HepG2 (cell line): ENCODE results near the gene ACRBP. TPM values are rescaled to one million over a fixed set of nuclear protein-coding genes. Genes with fewer than 3 reads are reported as not detected.
A peak's percentile ranks its signal among the peaks of the same experiment; 100 is the strongest.

Experiments
- ATAC-seq: fragments of 200-7000 bp; cut with Tn5 transposase; 3 replicates; pipeline ENCODE4 v1.9.1; 2020; ENCODE audit warnings: mild to moderate bottlenecking, moderate library complexity
- BruUV-seq: library from RNA; stranded (reverse); fragments of 400-500 nt; replicated peaks from 2 replicates; lab custom pipeline; 2021; lab: Mats Ljungman, UMichigan
- CTCF ChIA-PET: fragments of 300-600 bp; formaldehyde crosslinking; extraction: SDS; loops from one replicate; lab custom pipeline; 2021; ENCODE audit warnings: low total read pairs, inconsistent platforms, low intra/inter-chr PET ratio; lab: Yijun Ruan, JAX
- POLR2A ChIA-PET: fragments of 350-600 bp; sonication (Branson Sonifier 250); formaldehyde crosslinking; loops from one replicate; lab custom pipeline; 2020; ENCODE audit warnings: antibody characterized with exemption, inconsistent platforms; lab: Yijun Ruan, JAX
- DNase-seq: peaks from one replicate; pipeline ENCODE4 v3.0.0-alpha.2; 2015; ENCODE audit warnings: low spot score
- FAIRE-seq: peaks from 3 replicates; lab custom pipeline; 2011; peaks lifted over from hg19 to GRCh38; lab: Jason Lieb, UNC
- H2AFZ ChIP-seq: one replicate; pipeline ENCODE4 v1.6.1; 2011; ENCODE audit warnings: low read length, inconsistent platforms
- H3K27ac ChIP-seq: fragments of 300-600 bp; 3 replicates; pipeline ENCODE4 v1.8.0; 2011; ENCODE audit warnings: mixed run types, mild to moderate bottlenecking, mixed read lengths, low read length, inconsistent platforms; ENCODE audit not compliant: insufficient read depth; ENCODE audit errors: extremely low read length
- H3K27me3 ChIP-seq, 2 experiments: fragments of 200-600 bp in 1 of 2; 2 replicates in 1 of 2; 3 replicates in 1 of 2; pipeline versions ENCODE4 v1.6.0 to v1.8.0; 2011; ENCODE audit warnings: low read length in 2 of 2, mild to moderate bottlenecking in 2 of 2, moderate library complexity in 2 of 2, inconsistent platforms in 1 of 2; ENCODE audit not compliant: insufficient read depth in 2 of 2, control insufficient read depth in 1 of 2
- H3K36me3 ChIP-seq, 2 experiments: fragments of 200-600 bp in 1 of 2; replicated peaks in 1 of 2; 2 replicates in 1 of 2; 3 replicates in 1 of 2; pipeline versions ENCODE4 v1.5.1 to v1.8.0; 2011; ENCODE audit warnings: low read length in 2 of 2, inconsistent platforms in 1 of 2; ENCODE audit not compliant: insufficient read depth in 2 of 2, control insufficient read depth in 1 of 2
- H3K4me1 ChIP-seq: 2 replicates; pipeline ENCODE4 v1.5.1; 2012; ENCODE audit warnings: low read length, inconsistent platforms; ENCODE audit not compliant: insufficient read depth
- H3K4me2 ChIP-seq: 2 replicates; pipeline ENCODE4 v1.6.0; 2011; ENCODE audit warnings: low read depth, low read length, inconsistent platforms
- H3K4me3 ChIP-seq, 3 experiments: fragments of 200-600 bp in 1 of 3; sonication (generic), shearing (Covaris generic) in 1 of 3; replicated peaks in 1 of 3; 2 replicates each; pipeline ENCODE4 v1.5.1; 2011 to 2016; ENCODE audit warnings: low read length in 3 of 3, inconsistent platforms in 2 of 3, low read depth in 2 of 3, mild to moderate bottlenecking in 2 of 3, control low read depth in 1 of 3, mixed read lengths in 1 of 3; ENCODE audit not compliant: insufficient read depth in 1 of 3
- H3K79me2 ChIP-seq: one replicate; pipeline ENCODE4 v1.6.1; 2011; ENCODE audit warnings: low read length, inconsistent platforms; ENCODE audit not compliant: insufficient read depth
- H3K9ac ChIP-seq: 2 replicates; pipeline ENCODE4 v1.6.0; 2011; ENCODE audit warnings: mild to moderate bottlenecking, low read depth, low read length, inconsistent platforms; ENCODE audit not compliant: insufficient read depth
- H3K9me3 ChIP-seq: 2 replicates; pipeline ENCODE4 v1.5.1; 2012; ENCODE audit warnings: mild to moderate bottlenecking, low read length
- H4K20me1 ChIP-seq: 2 replicates; pipeline ENCODE4 v1.6.0; 2011; ENCODE audit warnings: inconsistent platforms, mild to moderate bottlenecking, low read length, moderate library complexity; ENCODE audit not compliant: insufficient read depth
- ELF1 ChIP-seq: sonication (generic); formaldehyde crosslinking; IDR thresholded peaks from 2 replicates; pipeline ENCODE4 v1.4.0; 2020; ENCODE audit warnings: missing genetic modification reagents
- HNRNPLL ChIP-seq: fragments of 200-400 bp; formaldehyde crosslinking; IDR thresholded peaks from 2 replicates; pipeline ENCODE4 v1.6.1; 2017; ENCODE audit warnings: mild to moderate bottlenecking, low read depth, low read length; ENCODE audit not compliant: poor library complexity, severe bottlenecking
- IKZF4 ChIP-seq: sonication (generic); formaldehyde crosslinking; IDR thresholded peaks from 2 replicates; pipeline ENCODE4 v1.5.1; 2020; ENCODE audit warnings: borderline replicate concordance, mild to moderate bottlenecking, low read depth, missing genetic modification reagents; ENCODE audit errors: not compliant biosample characterization
- MYC ChIP-seq: sonication (generic); formaldehyde crosslinking; IDR thresholded peaks from 2 replicates; pipeline ENCODE4 v1.9.0; 2021; ENCODE audit warnings: missing genetic modification reagents, borderline replicate concordance
- NR2C2 ChIP-seq: sonication (generic); formaldehyde crosslinking; IDR thresholded peaks from 2 replicates; pipeline ENCODE4 v1.4.0; 2020; ENCODE audit warnings: missing genetic modification reagents, mild to moderate bottlenecking, moderate library complexity, borderline replicate concordance
- PITX1 ChIP-seq: sonication (generic); formaldehyde crosslinking; IDR thresholded peaks from 2 replicates; pipeline ENCODE4 v1.5.1; 2020; ENCODE audit warnings: mild to moderate bottlenecking, missing genetic modification reagents
- REPIN1 ChIP-seq: sonication (generic); formaldehyde crosslinking; IDR thresholded peaks from 2 replicates; pipeline ENCODE4 v1.8.0; 2022; ENCODE audit warnings: missing genetic modification reagents, low read depth, mild to moderate bottlenecking, borderline replicate concordance
- ZNF496 ChIP-seq: sonication (generic); formaldehyde crosslinking; IDR thresholded peaks from 2 replicates; pipeline ENCODE4 v1.8.1; 2023; ENCODE audit warnings: mild to moderate bottlenecking, moderate library complexity, missing genetic modification reagents; ENCODE audit not compliant: insufficient replicate concordance
- ZNF577 ChIP-seq: sonication (generic); formaldehyde crosslinking; IDR thresholded peaks from 2 replicates; pipeline ENCODE4 v1.4.0; 2020; ENCODE audit warnings: mild to moderate bottlenecking, low read depth, missing genetic modification reagents, borderline replicate concordance
- ZNF687 ChIP-seq: sonication (generic); formaldehyde crosslinking; IDR thresholded peaks from 2 replicates; pipeline ENCODE4 v1.5.1; 2020; ENCODE audit warnings: mild to moderate bottlenecking, missing genetic modification reagents, moderate library complexity
- ZNF772 ChIP-seq: sonication (generic); formaldehyde crosslinking; IDR thresholded peaks from 2 replicates; pipeline ENCODE4 v1.5.0; 2020; ENCODE audit warnings: mild to moderate bottlenecking, missing genetic modification reagents
- WGBS: methylation state at CpG from one replicate; pipeline ENCODE4 v1.1.6; 2017; ENCODE audit warnings: low lambda C conversion rate; 5-methylcytosine and 5-hydroxymethylcytosine counted together
- in situ Hi-C: cut with HindIII; loops from 2 replicates; pipeline ENCODE4 v1.10.0; 2017; ENCODE audit warnings: low pct_unique_long_range_greater_than_20kb; ENCODE audit not compliant: extremely low pct_ligation_motif_present
- intact Hi-C: fragments of 100-400 bp; cut with micrococcal nuclease; formaldehyde crosslinking; loops from one replicate; pipeline ENCODE4 v1.10.0; 2022; ENCODE audit not compliant: unreplicated experiment
- polyA plus RNA-seq, 8 experiments: library from polyadenylated mRNA; depleted of rRNA in 3 of 8; stranded (reverse) in 7 of 8; unstranded in 1 of 8; fragments of >200 nt; fragmentation: Illumina TruSeq in 4 of 8; extraction: Trizol in 4 of 8; gene quantifications; 2 replicates each; pipeline versions ENCODE4 v1.2.1 to v1.2.3, GENCODE V29; 2011 to 2016; ENCODE audit warnings: low read depth in 4 of 8, missing spikeins in 1 of 8, mixed read lengths in 1 of 8; ENCODE audit not compliant: insufficient read depth in 1 of 8
- total RNA-seq, 5 experiments: library from RNA; depleted of rRNA; stranded (reverse); fragments of >200 nt; fragmentation: Illumina TruSeq; extraction: Trizol; gene quantifications; 2 replicates each; pipeline ENCODE4 v1.2.3, GENCODE V29; 2016; ENCODE audit warnings: low read depth in 1 of 5
- TF ChIP-seq, protein P1 (sequence below): IDR thresholded peaks from 2 replicates; pipeline ENCODE4 v1.4.0; 2020; ENCODE audit warnings: mild to moderate bottlenecking, missing genetic modification reagents

Gene ACRBP
- total and polyA plus RNA-seq, 2 of the 13 experiments (the other 11 are each of a cell fraction or from before 2014, with no cell fraction given), result 0.46 TPM; not detected in 1

DNA sequence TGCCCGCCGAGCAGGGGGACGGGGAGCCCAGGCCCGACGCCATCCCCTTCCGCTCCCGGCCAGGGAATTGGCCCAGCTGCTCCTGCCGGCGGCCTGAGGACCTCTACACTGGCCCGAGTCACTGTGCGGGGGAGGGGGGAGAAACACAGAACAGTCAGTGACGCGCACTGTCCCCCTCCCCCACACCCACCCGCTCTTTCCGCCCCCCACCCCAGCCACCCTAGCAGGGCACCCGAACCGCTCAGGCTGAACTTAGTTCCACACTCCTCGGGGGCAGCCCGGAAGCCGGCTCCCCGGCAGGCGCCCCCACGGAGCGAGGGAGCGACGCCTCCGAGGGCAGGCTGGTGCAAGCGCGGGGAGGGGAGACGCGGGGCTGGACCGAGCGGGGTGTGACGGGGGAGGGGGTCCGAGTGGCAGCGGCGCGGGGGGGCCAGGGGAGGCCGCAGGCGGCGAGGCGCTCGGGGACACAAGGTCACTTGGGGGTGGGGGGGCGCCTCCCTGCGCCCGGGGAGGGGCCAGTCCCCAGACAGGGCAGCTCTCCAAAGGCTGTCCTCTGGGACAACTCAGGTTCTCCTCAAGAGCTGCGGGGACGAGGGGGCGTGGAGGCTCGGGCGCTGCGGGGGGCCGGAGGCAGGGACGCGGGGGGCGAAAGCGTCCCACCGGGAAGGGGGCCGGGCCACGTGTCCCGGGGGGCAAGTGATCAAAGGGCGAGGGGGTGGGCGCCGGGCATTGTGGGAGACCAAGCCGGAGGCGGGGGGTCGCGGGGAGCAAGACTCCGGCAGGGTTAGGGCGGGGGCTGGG, 40.7 kb downstream of the ACRBP start:
- Histone ChIP-seq H3K79me2 (peaks cover 36% of the 10 kb centered on the region), H3K36me3 (peaks cover 14 to 28% of the 10 kb centered on the region in 2 experiments), H3K27ac (peak overlapping the region; percentile 85), H3K9ac (peak overlapping the region; percentile 87), H3K9me3 (no peaks in the 10 kb centered on the region), H3K4me3 (peak overlapping the region; percentile 71 to 91 (median 74)), H3K4me2 (peak overlapping the region; percentile 99), H4K20me1 (peaks cover 17% of the 10 kb centered on the region), H3K4me1 (peaks cover 50% of the 10 kb centered on the region), H2AFZ (no peak overlapping the region), H3K27me3 (no peaks in the 10 kb centered on the region; a peak in 1 of 5 replicates)
- in situ Hi-C loops (no loop called here), intact Hi-C loops (loop anchor here (2.0 kb wide), 1 partner anchor 38 kb away; the partner anchor contains the start of gene NOP2)
- CTCF ChIA-PET, result interaction anchor here (0.6 kb wide), 1 partner anchor 37 kb away, joined by 3 read pairs; no protein-coding TSS in a partner anchor
- ATAC-seq (peak; percentile 61), FAIRE-seq (no peak), DNase-seq (peak; percentile 31)
- POLR2A ChIA-PET, result interaction anchor here (0.7 to 2.2 kb wide), 8 partner anchors 10 to 146 kb away, joined by 3 to 7 read pairs (median 5); partner anchors contain the start of genes COPS7A, GAPDH, MLF2 and NOP2
- BruUV-seq, result no TSS peak
- 2% methylated on average over 21 of the region's 70 CpGs for WGBS
- TF ChIP-seq ELF1, result peak; percentile 44
- no peak for TF ChIP-seq ZNF496 (CRISPR knock-in tag)
- TF ChIP-seq ZNF772 (CRISPR knock-in tag), result 0 out of 2 replicates have a peak, but pooled peaks have one; percentile 9
- no peak for TF ChIP-seq MYC (CRISPR knock-in tag)
- 0 out of 2 replicates have a peak, but pooled peaks have one; percentile 11 for TF ChIP-seq REPIN1 (CRISPR knock-in tag)
- 0 out of 2 replicates have a peak, but pooled peaks have one; percentile 39 for TF ChIP-seq NR2C2 (CRISPR knock-in tag)
- TF ChIP-seq ZNF687 (CRISPR knock-in tag), result peak; percentile 25; the same call in 1 of the 2 replicates
- no peak for TF ChIP-seq ZNF577
- TF ChIP-seq PITX1 (CRISPR knock-in tag), result 0 out of 2 replicates have a peak, but pooled peaks have one; percentile 10
- TF ChIP-seq HNRNPLL, result peak; percentile 28
- TF ChIP-seq, protein P1, sequence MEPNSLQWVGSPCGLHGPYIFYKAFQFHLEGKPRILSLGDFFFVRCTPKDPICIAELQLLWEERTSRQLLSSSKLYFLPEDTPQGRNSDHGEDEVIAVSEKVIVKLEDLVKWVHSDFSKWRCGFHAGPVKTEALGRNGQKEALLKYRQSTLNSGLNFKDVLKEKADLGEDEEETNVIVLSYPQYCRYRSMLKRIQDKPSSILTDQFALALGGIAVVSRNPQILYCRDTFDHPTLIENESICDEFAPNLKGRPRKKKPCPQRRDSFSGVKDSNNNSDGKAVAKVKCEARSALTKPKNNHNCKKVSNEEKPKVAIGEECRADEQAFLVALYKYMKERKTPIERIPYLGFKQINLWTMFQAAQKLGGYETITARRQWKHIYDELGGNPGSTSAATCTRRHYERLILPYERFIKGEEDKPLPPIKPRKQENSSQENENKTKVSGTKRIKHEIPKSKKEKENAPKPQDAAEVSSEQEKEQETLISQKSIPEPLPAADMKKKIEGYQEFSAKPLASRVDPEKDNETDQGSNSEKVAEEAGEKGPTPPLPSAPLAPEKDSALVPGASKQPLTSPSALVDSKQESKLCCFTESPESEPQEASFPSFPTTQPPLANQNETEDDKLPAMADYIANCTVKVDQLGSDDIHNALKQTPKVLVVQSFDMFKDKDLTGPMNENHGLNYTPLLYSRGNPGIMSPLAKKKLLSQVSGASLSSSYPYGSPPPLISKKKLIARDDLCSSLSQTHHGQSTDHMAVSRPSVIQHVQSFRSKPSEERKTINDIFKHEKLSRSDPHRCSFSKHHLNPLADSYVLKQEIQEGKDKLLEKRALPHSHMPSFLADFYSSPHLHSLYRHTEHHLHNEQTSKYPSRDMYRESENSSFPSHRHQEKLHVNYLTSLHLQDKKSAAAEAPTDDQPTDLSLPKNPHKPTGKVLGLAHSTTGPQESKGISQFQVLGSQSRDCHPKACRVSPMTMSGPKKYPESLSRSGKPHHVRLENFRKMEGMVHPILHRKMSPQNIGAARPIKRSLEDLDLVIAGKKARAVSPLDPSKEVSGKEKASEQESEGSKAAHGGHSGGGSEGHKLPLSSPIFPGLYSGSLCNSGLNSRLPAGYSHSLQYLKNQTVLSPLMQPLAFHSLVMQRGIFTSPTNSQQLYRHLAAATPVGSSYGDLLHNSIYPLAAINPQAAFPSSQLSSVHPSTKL (CRISPR knock-in tag), result no peak
- TF ChIP-seq IKZF4 (CRISPR knock-in tag), result no peak
